ENCODE measurements around the gene POLN. TPM values are rescaled to one million over a fixed set of nuclear protein-coding genes. Genes with fewer than 3 reads are reported as not detected.

POLN gene
- total RNA-seq, 2 experiments from 2014 or later = 2.1 to 2.3 TPM

- Histone ChIP-seq H3K9me3 (ENCODE audit: control insufficient read depth in 1 of 2, insufficient read depth in 1 of 2, low read length in 2 of 2) (peaks cover 5% of the 10 kb centered on the region in 2 experiments), H3K36me3 (ENCODE audit: insufficient read depth, low read length) (no peaks in the 10 kb centered on the region), H3K4me3 (ENCODE audit: low read length) (no peak overlapping the region), H3K27me3 (ENCODE audit: control insufficient read depth in 1 of 2, insufficient read depth in 2 of 2, low read length in 2 of 2) (peaks cover 0 to 3% of the 10 kb centered on the region in 2 experiments), H3K4me1 (ENCODE audit: insufficient read depth, low read length) (no peaks in the 10 kb centered on the region), H3K27ac (ENCODE audit: low read depth in 1 of 2, low read length in 2 of 2) (no peak overlapping the region)
- no peaks in the 10 kb centered on the region for H3K36me3 Mint-ChIP-seq (ENCODE audit: low read depth)
- ChIA-PET CTCF (no interaction called here), POLR2A (no interaction called here)
- DNase-seq (no peak), ATAC-seq (ENCODE audit: poor library complexity) (no peak)
- no peaks in the 10 kb centered on the region for H3K27me3 Mint-ChIP-seq
- intact Hi-C loops (cut with DNase I, micrococcal nuclease) = no loop called here
- no peak overlapping the region for H3K27ac Mint-ChIP-seq
- no peaks in the 10 kb centered on the region for H3K9me3 Mint-ChIP-seq
- no peaks in the 10 kb centered on the region for H3K4me1 Mint-ChIP-seq (ENCODE audit: low read depth)
- H3K4me3 Mint-ChIP-seq = no peak overlapping the region
- no peak for TF ChIP-seq CTCF (IDR thresholded peaks at IDR 0.05)
Measured at GRCh38 chr4:2082118-2082517, 159.8 kb downstream of the POLN start.

- H3K27ac Mint-ChIP-seq = no peak overlapping the region
- intact Hi-C loops (cut with DNase I, micrococcal nuclease) = no loop called here
- CTCF ChIA-PET = no interaction called here
- Histone ChIP-seq H3K27me3 (ENCODE audit: control insufficient read depth in 1 of 2, insufficient read depth in 2 of 2, low read length in 2 of 2) (peaks cover 0 to 3% of the 10 kb centered on the region in 2 experiments), H3K9me3 (ENCODE audit: control insufficient read depth in 1 of 2, insufficient read depth in 1 of 2, low read length in 2 of 2) (peaks cover 0 to 2% of the 10 kb centered on the region in 2 experiments), H3K36me3 (ENCODE audit: insufficient read depth, low read length) (no peaks in the 10 kb centered on the region), H3K4me3 (ENCODE audit: low read length) (no peak overlapping the region), H3K27ac (ENCODE audit: low read depth in 1 of 2, low read length in 2 of 2) (no peak overlapping the region), H3K4me1 (ENCODE audit: insufficient read depth, low read length) (no peaks in the 10 kb centered on the region)
- TF ChIP-seq CTCF (IDR thresholded peaks at IDR 0.05) = no peak
- no peak overlapping the region for H3K4me3 Mint-ChIP-seq
- no peaks in the 10 kb centered on the region for H3K27me3 Mint-ChIP-seq
- POLR2A ChIA-PET = no interaction called here
- DNase-seq (no peak), ATAC-seq (ENCODE audit: poor library complexity) (no peak)
- H3K9me3 Mint-ChIP-seq = no peaks in the 10 kb centered on the region
- no peaks in the 10 kb centered on the region for H3K36me3 Mint-ChIP-seq (ENCODE audit: low read depth)
- H3K4me1 Mint-ChIP-seq (ENCODE audit: low read depth) = no peaks in the 10 kb centered on the region
Measured at GRCh38 chr4:2081540-2081939, 160.4 kb downstream of the POLN start.

GRCh38 chr4:2080429-2081300 is 161.3 kb downstream of the POLN start:
- intact Hi-C loops (cut with DNase I, micrococcal nuclease) = no loop called here
- no peak overlapping the region for H3K4me3 Mint-ChIP-seq

More at GRCh38 chr4:2080429-2081300, 161.3 kb downstream of the POLN start:
- Mint-ChIP-seq H3K27me3 (no peaks in the 10 kb centered on the region), H3K36me3 (ENCODE audit: low read depth) (no peaks in the 10 kb centered on the region), H3K27ac (no peak overlapping the region), H3K4me1 (ENCODE audit: low read depth) (no peaks in the 10 kb centered on the region), H3K9me3 (no peaks in the 10 kb centered on the region)
- Histone ChIP-seq H3K9me3 (ENCODE audit: control insufficient read depth in 1 of 2, insufficient read depth in 1 of 2, low read length in 2 of 2) (no peaks in the 10 kb centered on the region), H3K4me3 (ENCODE audit: low read length) (no peak overlapping the region), H3K36me3 (ENCODE audit: insufficient read depth, low read length) (no peaks in the 10 kb centered on the region), H3K27ac (ENCODE audit: low read depth in 1 of 2, low read length in 2 of 2) (no peak overlapping the region), H3K4me1 (ENCODE audit: insufficient read depth, low read length) (no peaks in the 10 kb centered on the region), H3K27me3 (ENCODE audit: control insufficient read depth in 1 of 2, insufficient read depth in 2 of 2, low read length in 2 of 2) (peaks cover 0 to 3% of the 10 kb centered on the region in 2 experiments)
- no peak for ATAC-seq (ENCODE audit: poor library complexity)
- no peak for TF ChIP-seq CTCF (IDR thresholded peaks at IDR 0.05)
- DNase-seq = peak in 1 of 14 experiments; percentile 26
- ChIA-PET POLR2A (no interaction called here), CTCF (no interaction called here)
